Activated CD8-positive, alpha-beta memory T cell treated with anti-CD3 and anti-CD28 coated beads, Interleukin-2, amount 50 U/mL, for 48 hours (primary cell): ENCODE results near the gene NUCKS1.
"Not testable (repeated sequence)": the region's sequence is repeated elsewhere in the genome, so short reads cannot be mapped to it uniquely, and the experiment has no call there.

Experiments used
- DNase-seq: peaks from one replicate; pipeline ENCODE4 v3.0.0-alpha.2; 2020

NUCKS1 gene

DNA sequence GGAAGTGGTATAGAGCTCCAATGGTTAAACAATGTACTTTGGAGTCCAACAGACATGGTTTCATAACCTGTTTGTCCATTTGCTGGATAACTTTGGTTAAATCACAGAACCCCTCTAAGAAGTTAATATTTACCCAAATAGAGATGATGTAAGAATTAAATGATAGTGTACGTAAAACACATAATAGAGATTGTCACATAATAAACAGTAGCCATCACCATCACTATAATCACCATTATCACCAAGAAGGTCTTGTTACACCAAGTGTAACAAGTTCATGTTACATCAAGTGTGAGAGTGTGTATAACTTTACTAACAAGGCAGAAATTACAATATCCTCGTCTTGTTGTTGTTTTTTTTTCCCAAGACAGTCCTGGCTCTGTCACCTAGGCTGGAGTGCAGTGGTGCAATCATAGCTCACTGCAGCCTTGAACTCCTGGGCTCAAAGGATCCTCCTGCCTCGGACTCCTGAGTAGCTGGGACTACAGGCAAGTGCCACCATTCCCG is 23.3 kb downstream of the NUCKS1 start:
- DNase-seq: no peak

DNA sequence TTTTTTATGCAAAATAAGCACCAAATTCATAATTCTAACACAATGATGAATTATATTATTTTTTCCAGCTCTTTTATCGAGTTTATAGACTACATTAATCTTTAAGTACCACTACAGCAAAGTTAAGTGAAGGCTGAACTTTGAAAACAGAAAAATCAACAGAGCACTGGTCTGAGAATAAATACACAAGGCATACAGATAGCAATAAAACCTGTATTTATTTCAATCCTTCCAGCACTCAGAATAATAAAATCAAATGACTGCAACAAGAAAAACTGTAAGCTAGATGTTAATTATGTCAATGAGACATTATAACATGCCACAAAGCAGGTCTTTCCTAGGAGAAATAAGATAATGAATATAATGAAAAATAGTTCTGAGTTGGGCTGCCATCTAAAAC is 24.5 kb downstream of the NUCKS1 start:
- no peak for DNase-seq

DNA sequence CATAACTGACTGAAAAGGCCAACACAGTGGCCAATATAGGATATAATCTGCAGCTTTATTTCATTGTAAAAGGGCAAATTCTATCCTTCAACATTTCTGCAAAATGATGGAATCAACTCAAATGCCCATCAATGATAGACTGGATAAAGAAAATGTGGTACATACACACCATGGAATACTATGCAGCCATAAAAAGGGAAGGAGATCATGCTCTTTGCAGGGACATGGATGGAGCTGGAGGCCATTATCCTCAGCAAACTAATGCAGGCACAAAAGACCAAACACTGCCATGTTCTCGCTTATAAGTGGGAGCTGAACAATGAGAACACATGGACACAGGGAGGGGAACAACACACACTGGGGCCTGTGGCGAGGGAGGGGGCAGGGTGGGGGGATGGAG is 29.2 kb downstream of the NUCKS1 start:
- not testable (repeated sequence) for DNase-seq

DNA sequence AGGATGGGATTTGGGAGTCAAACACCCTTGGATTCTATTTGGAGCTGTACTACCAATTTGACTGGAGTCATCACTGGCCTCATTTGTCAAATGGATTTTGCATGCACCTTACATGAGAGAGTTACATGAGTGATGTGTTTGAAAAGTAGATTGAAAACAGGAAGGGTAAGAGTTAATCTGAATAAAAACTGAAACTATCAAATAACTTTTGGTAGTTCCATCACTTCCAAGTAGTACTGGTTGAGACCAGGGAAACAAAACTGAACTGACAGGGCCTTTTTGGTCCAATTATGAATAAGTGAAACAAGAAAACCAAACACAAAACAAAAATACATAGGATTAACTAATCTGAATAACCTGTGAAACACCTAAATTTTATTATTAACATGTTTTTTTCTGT is 30.2 kb downstream of the NUCKS1 start:
- DNase-seq: no peak

DNA sequence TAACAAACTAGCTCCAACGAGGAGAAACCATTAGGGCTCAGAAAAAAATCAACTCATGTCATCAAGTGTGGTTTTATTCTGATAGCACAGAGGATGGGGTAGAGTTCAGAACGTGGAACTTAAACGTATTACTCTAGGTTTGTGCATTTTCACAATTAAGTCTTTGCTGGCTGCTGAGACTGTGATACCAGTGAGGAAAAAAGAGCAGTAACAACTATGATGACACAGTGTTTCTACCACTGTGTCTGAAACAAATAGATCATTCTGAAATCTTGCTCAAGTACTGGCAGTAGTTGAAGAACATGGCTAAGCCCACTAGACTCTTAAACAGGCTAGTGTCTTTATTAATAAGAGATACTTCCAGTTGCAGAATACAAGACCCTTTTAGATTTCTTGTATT is 31.0 kb downstream of the NUCKS1 start:
- no peak for DNase-seq

DNA sequence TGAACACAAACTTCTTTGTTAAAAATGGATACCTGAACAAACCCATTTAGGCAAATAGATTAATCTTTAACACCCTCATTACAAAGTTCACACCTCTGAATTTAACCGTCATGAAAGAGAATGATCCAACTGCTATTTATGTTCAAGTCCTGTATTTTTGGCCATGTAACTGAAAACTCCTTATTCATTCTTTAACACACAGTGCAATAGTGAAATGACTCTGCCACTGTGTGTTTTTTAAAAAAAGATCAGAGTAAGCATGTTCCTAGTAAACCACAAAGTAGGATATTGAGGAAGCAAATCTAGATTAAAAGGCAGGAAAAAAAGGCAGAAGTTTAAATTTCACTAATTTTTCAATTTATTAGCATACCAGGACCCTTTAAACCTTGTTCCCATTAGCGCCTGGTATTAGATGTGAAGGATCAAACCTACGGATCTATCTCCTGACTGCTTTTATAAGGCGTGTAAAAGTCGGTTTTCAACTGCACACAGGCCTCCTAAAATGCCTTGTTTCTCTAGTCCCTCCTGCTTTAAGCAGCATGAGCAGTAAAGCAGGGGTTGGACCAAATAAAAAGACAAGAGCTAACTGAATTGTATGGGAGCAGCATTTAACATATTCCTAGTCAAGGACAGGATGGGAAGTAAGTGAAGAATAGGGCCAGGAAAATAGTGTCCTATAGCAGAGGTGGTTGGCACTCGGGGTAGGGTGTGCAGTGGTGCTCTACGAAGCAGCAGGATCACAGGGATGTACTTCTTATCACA is 33.4 kb downstream of the NUCKS1 start:
- DNase-seq: no peak

DNA sequence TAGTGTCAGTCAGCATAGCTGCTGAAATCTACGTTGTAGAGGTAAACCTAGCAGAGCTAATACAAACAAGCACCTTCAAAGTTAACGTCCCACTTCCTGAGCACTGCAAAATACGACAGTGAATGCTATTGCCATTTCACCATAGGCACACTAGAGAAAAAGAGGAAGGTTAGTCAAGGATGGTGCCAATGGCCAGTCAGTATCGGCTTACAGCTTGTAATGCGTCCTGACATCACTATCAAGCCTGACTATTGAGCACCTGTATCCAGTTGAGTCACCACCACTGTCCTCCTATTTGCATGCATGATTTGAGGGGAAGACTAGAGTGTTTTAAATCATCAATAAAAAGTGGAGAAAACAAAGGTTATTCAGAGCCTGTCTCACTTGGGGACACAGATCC is 34.4 kb downstream of the NUCKS1 start:
- DNase-seq: no peak

DNA sequence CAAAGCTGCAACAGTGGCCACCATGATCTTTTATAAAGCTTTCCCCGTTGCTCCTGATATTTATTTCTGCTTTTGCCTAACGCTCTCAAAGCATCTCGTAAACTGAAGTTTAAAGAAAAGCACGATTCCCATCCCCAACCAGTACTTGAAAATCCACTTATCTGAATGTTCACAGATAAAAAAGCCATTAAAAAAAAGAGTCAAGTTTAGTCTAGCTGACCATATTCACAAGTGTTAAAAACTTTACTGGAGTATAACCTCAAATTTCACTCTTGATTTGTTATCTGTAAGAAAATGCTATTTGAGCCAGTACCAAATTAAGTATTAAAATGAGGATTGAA is 35.1 kb downstream of the NUCKS1 start:
- DNase-seq: no peak

DNA sequence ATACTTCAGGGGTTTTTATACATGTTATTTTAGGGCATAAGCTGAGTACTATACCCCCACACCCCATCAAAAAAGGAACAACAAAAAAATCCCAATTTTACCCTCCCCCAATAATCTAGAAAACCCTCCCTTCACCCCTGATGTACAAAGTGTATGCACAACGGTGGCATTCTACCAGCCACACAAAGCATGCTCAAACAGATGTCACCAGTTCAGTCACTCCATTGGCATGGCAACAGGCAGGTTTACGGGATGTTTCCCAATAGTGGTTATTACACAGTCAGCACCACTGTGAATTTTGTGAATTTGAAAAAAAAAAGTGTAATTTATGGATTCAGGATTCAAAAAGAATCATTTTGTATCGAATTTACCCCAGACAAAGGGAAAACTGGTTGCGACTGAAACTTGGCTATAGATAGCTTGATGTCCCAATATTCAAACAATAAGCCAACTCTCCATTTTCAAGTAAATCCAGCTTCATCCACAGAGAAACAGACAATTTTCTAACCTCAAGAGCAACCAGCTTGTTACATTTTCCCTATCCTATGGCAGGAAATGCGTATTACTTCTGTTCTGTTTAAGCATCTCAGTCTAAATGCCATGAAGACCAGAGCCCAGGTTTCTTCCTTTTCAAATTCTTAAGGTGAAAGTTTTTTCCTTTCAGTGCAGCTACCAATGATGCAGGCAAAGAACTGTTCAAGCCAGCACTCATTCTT is 35.6 kb downstream of the NUCKS1 start:
- DNase-seq: no peak

DNA sequence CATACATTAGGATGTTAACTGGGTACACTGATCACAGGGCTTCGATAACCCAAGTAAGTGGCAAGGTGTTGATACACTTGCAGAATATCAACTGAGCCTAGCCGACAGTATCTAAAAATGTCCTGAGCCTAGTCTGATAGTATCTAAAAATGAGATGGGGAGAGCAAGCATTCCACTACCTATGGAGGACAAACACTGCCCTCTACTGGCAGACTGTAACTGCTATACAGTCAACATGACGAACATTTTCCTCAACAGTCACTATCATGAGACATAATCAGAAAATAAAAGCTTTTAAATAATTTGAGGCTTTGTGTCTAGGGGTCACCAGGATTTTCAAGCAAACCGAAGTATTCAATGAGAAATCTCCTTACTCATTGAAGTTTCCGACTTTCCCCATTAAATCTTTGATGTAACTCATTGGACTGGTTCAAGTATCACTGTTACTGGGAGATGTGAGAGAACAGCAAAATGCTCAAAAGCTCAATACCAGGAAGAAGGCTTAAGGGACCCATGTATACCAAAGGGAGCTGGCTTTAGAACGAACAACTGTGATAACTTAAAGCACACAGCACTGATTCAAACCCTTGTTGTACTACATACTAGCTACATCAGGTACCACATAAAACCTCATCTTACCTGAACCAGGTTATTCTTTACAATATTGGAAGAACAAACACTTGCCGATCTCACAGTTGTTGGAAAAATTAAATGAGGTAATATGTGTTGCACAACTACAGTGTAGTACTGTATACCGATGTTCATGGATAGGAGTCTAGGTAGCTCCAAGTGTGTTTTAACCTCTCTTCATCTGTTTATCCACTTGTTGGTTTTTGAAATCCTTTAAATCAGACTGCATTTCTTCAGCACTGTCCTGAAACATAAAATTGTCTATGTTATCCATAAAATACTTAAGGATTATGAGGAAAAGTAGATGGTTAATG is 38.6 kb downstream of the NUCKS1 start:
- DNase-seq: no peak

DNA sequence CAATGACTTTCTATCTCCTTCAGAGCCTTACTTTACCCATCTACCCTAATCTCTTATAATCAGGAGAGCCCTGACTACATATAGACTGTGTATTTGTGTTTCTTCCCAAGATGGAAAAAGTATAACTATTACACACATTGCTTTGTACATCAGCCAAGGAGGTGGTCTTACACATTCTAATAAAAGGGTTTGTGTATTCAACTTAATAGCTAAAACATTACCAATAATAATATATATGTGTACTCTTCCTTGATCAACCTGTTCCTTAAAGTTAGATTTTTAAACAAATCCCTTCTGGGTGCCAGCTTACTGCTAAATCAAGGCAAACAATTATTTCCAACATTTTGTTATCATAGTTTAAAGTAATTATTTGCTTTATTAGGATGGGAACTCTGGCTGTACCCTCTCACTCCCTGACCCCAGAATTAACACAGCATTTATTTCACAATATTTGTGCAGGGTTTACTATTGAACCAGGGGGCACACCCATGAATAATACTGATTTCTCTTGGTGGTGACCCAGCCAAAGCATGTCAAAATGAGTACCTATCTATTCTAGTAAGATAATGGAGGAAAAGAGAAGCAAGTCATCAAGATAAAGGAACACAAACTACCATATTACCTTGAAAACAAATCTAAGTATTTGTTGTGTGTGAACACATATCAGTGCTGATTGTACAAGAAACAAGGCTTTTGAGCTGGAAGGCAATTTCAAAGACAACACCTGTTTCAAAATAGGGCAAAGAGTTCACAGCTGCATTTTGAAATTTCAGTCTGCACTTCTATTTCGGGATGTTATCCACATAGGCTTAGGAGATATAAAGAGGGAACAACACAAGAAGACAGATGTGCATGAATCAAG is 39.5 kb downstream of the NUCKS1 start:
- no peak for DNase-seq

DNA sequence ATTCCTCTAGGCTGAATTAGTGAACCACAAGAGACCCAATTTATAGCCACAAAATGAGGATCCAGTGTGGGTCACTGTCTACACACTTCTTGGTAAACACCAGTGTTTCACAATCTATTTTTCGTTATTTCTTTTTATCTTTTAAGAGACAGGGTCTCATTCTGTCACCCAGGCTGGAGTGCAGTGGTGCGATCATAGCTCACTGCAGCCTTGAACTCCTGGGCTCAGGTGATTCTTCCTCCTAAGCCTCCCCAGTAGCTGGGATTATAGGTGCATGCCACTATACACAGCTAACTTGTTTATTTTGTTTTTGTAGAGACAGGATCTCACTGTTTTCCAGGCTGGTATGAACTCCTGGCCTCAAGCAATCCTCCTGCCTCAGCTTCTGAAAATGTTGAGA is 40.3 kb downstream of the NUCKS1 start:
- no peak for DNase-seq

DNA sequence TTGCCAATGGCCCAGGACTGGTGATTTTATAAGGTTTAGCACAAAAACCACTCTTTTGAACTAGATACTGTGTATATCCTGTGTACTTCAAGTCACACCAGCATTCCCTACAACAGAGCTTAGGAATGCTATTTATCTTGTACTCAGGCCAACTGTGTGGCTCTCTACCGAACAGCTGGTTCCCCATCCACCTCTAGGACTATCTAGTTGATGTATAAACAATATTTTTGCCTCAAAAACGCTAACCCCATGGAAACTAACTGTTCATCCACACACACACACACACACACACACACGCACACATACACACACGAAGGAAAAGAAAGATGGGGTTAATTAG is 41.0 kb downstream of the NUCKS1 start:
- no peak for DNase-seq

DNA sequence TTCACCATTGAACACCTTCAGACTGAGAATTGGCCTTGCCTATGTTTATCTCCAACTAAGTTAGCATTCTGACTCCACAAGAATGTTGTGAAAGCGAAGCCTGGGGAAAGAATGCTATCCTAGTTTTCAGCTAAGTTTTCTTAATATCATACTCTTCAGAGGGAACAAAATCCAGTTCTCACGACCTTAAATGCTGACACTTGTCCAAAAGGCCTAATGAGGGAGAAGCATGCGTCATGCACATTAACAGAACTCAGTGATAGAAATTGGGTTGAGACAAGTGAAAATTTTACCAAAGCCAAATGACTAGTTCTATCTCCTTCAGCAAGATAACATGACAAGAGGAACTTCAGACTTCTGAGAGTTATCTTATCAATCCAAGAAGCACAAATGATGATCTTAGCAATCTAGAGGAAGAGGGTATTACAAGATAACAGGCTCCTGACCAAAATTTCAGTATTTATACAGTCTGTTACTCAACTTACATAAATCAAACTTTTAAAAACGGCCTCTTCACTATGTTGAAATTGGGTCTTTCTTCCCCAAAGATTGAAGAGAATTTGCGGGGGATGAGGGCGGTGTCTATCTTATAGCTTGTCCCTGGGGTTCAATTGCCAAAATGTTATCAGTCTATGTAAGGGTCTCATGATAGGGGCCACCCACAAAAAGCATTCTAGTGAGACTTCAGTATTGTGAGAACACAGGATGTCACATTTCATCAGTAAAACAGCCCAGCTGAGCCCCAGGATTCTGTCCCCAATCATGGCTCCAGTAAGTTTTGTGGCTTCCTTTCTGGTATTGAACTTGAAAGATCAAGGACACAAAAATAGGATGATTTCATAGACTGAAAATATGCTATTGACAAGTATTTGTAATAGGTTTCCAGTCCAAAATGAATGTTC is 43.1 kb downstream of the NUCKS1 start:
- no peak for DNase-seq

DNA sequence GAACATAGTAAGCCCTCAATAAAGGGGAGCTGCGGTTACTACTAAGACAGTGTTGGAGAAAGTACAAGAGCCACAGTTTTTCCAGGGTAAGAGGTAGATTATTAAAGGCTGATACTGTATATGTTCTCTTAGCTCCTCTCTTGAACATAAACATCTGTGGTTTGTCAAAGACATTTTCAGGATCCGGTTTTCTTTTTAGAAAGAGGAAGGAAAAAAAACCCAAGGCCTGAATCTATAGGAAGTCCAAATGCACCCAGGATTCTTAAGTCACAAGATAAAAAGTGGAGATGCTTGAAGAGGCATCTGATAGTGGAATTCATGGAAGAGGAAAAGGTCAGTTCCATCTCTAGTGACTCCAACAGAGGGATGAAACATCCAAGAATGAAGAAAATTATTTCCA is 45.1 kb downstream of the NUCKS1 start:
- DNase-seq: no peak

DNA sequence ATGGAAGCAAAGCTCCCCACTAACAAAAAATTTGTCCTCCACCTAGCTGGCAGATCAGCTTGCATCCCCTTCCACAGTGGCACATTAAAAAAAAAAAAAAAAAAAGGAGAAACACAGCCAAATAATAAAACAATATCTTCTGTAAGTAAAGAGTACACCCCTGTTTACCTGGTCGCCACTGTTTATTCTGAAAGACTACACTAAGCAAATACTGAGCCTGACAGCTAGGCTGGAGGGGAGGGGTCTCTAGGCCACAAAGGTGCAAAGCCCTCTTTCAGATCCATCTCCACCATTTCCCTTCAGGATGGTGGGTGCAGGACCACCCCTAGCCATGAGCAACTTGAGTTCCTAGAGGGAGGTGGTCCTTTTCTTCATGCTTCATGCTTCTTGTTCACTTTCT is 46.9 kb downstream of the NUCKS1 start:
- DNase-seq: no peak

DNA sequence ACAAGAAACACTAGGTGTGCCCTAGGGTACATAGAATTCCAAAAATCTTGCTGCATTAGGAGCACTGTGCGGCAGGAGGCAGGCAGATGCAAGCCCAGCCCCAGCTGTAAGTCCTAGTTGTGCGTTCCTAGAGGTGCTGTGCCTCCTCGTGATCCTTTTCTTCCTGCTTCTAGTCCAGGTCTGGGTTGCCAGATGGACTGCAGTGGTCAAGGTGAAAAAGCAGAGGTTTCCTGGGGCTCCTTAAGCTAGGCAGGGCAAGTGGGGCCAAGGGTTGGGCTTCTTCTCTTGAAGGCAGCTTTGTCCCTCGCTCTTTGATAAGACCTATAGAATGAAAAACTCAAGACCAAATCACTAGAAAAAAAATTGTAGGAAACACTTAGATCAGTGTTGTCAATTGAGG is 48.1 kb downstream of the NUCKS1 start:
- DNase-seq: no peak

DNA sequence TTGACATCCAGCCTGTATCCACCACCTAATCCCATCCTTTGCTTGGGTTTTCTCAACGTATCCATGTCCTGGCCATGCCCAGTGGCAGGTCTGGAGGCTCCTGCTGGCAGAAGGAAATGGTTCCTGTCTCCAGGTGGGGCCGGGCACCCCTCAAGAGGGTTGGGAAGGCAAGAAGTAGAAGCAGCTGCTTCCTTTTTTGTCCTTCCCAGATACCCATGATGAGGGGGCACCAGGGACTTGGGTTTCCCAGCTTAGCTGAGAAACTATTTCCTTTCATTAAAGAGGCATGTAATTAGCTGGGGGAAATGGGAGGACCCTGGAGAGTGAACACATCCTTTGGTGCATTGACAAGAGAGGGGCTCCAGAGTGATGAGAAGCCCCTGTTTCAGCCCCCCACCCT is 48.6 kb downstream of the NUCKS1 start:
- DNase-seq: no peak

DNA sequence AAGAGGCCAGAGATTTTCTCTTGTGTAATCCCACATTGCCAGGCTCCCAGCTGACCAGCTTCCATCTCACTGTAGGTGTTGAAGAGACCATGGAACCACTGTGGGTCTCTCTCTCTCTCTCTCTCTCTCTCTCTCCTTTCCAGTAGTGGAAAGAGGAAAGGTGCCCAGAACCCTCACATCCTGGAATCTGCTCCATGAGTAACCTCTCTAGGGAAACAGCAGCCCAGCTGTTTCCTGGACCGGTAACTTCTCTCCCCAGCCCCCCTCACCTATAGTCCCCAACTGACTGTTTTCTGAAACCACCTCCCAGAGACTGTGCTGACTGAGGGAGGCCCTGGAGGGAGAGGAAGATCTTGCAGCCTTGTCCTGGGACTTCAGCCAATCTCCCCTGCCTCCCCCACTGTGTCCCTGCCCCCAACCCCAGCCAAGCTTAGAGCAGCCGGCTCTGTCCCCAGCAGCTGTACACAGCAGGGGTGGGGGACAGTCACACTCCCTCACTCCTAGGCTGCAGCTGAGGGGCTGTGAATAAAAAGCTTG is 49.0 kb downstream of the NUCKS1 start:
- DNase-seq: no peak

DNA sequence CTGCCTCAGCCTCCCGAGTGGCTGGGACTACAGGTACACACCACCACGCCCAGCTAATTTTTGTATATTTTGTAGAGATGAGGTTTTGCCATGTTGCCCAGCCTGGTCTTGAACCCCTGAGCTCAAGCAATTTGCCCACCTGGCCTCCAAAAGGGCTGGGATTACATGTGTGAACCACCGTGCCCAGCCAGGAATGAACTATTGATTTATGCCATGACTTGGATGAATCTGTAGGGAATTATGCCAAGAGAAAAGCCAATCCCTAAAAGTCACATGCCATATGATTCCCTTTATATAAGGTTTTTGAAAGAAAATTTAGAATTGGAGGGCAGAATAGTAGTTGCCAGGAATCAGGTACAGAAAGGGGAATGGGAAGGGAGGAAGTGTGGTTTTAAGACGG is 50.6 kb downstream of the NUCKS1 start:
- DNase-seq: no peak

DNA sequence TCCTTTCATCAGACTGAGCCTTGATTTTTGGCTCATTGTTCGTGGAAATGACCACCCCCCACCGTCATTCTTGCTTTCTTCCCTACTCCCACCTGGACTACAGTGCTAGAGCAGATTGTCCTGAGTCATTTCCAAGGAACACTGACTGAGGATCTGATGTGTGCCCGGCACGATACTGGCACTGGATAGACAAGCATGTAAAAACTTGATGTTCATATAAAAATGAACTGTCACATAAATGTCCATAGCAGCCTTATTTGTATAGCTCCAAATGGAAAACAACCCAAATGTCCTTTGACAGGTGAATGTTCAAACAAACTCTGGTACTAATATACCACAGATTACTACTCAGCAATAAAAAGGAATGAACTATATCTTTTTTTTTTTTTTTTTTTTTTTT is 51.1 kb downstream of the NUCKS1 start:
- DNase-seq: no peak
